ENCODE data around the gene C17orf67. TPM values are rescaled to one million over a fixed set of nuclear protein-coding genes. Genes with fewer than 3 reads are reported as not detected.

Gene C17orf67
- total RNA-seq, 1 experiment from 2014 or later = 4.6 TPM

GRCh38 chr17:56781906-56782305 lies 51.8 kb downstream of the C17orf67 start:
- intact Hi-C loops (cut with micrococcal nuclease; ENCODE audit: unreplicated experiment) = loop anchor here (2.0 to 5.0 kb wide), 2 partner anchors 61 to 185 kb away; no protein-coding TSS in a partner anchor
- Mint-ChIP-seq H3K27ac (ENCODE audit: unreplicated experiment) (no peak overlapping the region), H3K4me3 (ENCODE audit: low read depth, unreplicated experiment) (no peak overlapping the region), H3K9me3 (ENCODE audit: low read depth, unreplicated experiment) (no peaks in the 10 kb centered on the region), H3K4me1 (ENCODE audit: low read depth, unreplicated experiment) (peaks cover 42% of the 10 kb centered on the region), H3K36me3 (ENCODE audit: insufficient read depth, unreplicated experiment) (peaks cover 2% of the 10 kb centered on the region), H3K27me3 (ENCODE audit: unreplicated experiment) (peaks cover 31% of the 10 kb centered on the region)
- CTCF ChIA-PET = no interaction called here
- DNase-seq = no peak
- TF ChIP-seq CTCF (IDR thresholded peaks at IDR 0.05; ENCODE audit: unreplicated experiment) = no peak
- no TSS peak for BruUV-seq (replicated peaks)

- DNase-seq = peak; percentile 85
- CTCF ChIA-PET = interaction anchor here (1.1 to 1.8 kb wide), 5 partner anchors 10 to 280 kb away, joined by 3 to 13 read pairs (median 5); partner anchors contain the start of gene NOG
- H3K9me3 Mint-ChIP-seq (ENCODE audit: low read depth, unreplicated experiment) = no peaks in the 10 kb centered on the region
- H3K4me3 Mint-ChIP-seq (ENCODE audit: low read depth, unreplicated experiment) = peak overlapping the region; percentile 59
- peak; percentile 77 for TF ChIP-seq CTCF (IDR thresholded peaks at IDR 0.05; ENCODE audit: unreplicated experiment)
- peak overlapping the region; percentile 42 for H3K27ac Mint-ChIP-seq (ENCODE audit: unreplicated experiment)
- intact Hi-C loops (cut with micrococcal nuclease; ENCODE audit: unreplicated experiment) = loop anchor here (2.0 to 10.0 kb wide), 3 partner anchors 59 to 275 kb away; no protein-coding TSS in a partner anchor
- peaks cover 33% of the 10 kb centered on the region for H3K27me3 Mint-ChIP-seq (ENCODE audit: unreplicated experiment)
- H3K4me1 Mint-ChIP-seq (ENCODE audit: low read depth, unreplicated experiment) = peaks cover 24% of the 10 kb centered on the region
- no peaks in the 10 kb centered on the region for H3K36me3 Mint-ChIP-seq (ENCODE audit: insufficient read depth, unreplicated experiment)
- no TSS peak for BruUV-seq (replicated peaks)
Measured at GRCh38 chr17:56779898-56780777, 53.6 kb downstream of the C17orf67 start.

- Mint-ChIP-seq H3K27me3 (ENCODE audit: unreplicated experiment) (peaks cover 33% of the 10 kb centered on the region), H3K36me3 (ENCODE audit: insufficient read depth, unreplicated experiment) (no peaks in the 10 kb centered on the region), H3K9me3 (ENCODE audit: low read depth, unreplicated experiment) (no peaks in the 10 kb centered on the region), H3K4me3 (ENCODE audit: low read depth, unreplicated experiment) (peak overlapping the region; percentile 59), H3K27ac (ENCODE audit: unreplicated experiment) (no peak overlapping the region), H3K4me1 (ENCODE audit: low read depth, unreplicated experiment) (peaks cover 20% of the 10 kb centered on the region)
- no peak for DNase-seq
- intact Hi-C loops (cut with micrococcal nuclease; ENCODE audit: unreplicated experiment) = loop anchor here (10.0 kb wide), 1 partner anchor 275 kb away; no protein-coding TSS in a partner anchor
- no TSS peak for BruUV-seq (replicated peaks)
- CTCF ChIA-PET = interaction anchor here (1.4 to 1.8 kb wide), 4 partner anchors 19 to 280 kb away, joined by 3 to 13 read pairs (median 6); partner anchors contain the start of gene NOG
- TF ChIP-seq CTCF (IDR thresholded peaks at IDR 0.05; ENCODE audit: unreplicated experiment) = no peak
Measured at GRCh38 chr17:56779322-56779721, 54.4 kb downstream of the C17orf67 start.

GRCh38 chr17:56778898-56779297 lies 54.8 kb downstream of the C17orf67 start:
- DNase-seq = no peak
- TF ChIP-seq CTCF (IDR thresholded peaks at IDR 0.05; ENCODE audit: unreplicated experiment) = no peak
- Mint-ChIP-seq H3K4me1 (ENCODE audit: low read depth, unreplicated experiment) (peaks cover 20% of the 10 kb centered on the region), H3K9me3 (ENCODE audit: low read depth, unreplicated experiment) (no peaks in the 10 kb centered on the region), H3K27me3 (ENCODE audit: unreplicated experiment) (peaks cover 33% of the 10 kb centered on the region), H3K36me3 (ENCODE audit: insufficient read depth, unreplicated experiment) (no peaks in the 10 kb centered on the region), H3K4me3 (ENCODE audit: low read depth, unreplicated experiment) (peak overlapping the region; percentile 59), H3K27ac (ENCODE audit: unreplicated experiment) (no peak overlapping the region)
- BruUV-seq (replicated peaks) = no TSS peak
- intact Hi-C loops (cut with micrococcal nuclease; ENCODE audit: unreplicated experiment) = loop anchor here (10.0 kb wide), 1 partner anchor 274 kb away; no protein-coding TSS in a partner anchor
- CTCF ChIA-PET = interaction anchor here (1.4 to 1.8 kb wide), 3 partner anchors 18 to 279 kb away, joined by 3 to 7 read pairs (median 5); no protein-coding TSS in a partner anchor
